ENCODE measurements around the gene NEDD4L. TPM values are rescaled to one million over a fixed set of nuclear protein-coding genes. Genes with fewer than 3 reads are reported as not detected.

NEDD4L gene
- total RNA-seq, 1 donor from 2014 or later: 55.3 TPM

GRCh38 chr18:58186258-58186948 is 142.4 kb downstream of the NEDD4L start:
- DNase-seq: no peak

GRCh38 chr18:58187674-58188073 is 143.6 kb downstream of the NEDD4L start:
- DNase-seq: no peak

- peak; percentile 46 for DNase-seq
Measured at GRCh38 chr18:58188996-58189395, 145.0 kb downstream of the NEDD4L start.

- DNase-seq: no peak
Measured at GRCh38 chr18:58190842-58191530, 147.0 kb downstream of the NEDD4L start.

- DNase-seq: no peak
Measured at GRCh38 chr18:58191626-58192025, 147.6 kb downstream of the NEDD4L start.

- no peak for DNase-seq
Measured at GRCh38 chr18:58192519-58192918, 148.5 kb downstream of the NEDD4L start.

- peak; percentile 68 for DNase-seq
Measured at GRCh38 chr18:58194028-58194427, 150.0 kb downstream of the NEDD4L start.

- DNase-seq: peak; percentile 44
Measured at GRCh38 chr18:58195278-58195765, 151.3 kb downstream of the NEDD4L start.

GRCh38 chr18:58196164-58196563 is 152.1 kb downstream of the NEDD4L start:
- DNase-seq: no peak

GRCh38 chr18:58196881-58197872 is 153.2 kb downstream of the NEDD4L start:
- DNase-seq: peak; percentile 73

GRCh38 chr18:58201268-58201667 is 157.2 kb downstream of the NEDD4L start:
- DNase-seq: no peak

GRCh38 chr18:58201733-58202730 is 158.0 kb downstream of the NEDD4L start:
- no peak for DNase-seq

- no peak for DNase-seq
Measured at GRCh38 chr18:58204776-58205442, 160.9 kb downstream of the NEDD4L start.

GRCh38 chr18:58205443-58206160 is 161.6 kb downstream of the NEDD4L start:
- DNase-seq: peak; percentile 65

GRCh38 chr18:58207520-58208152 is 163.6 kb downstream of the NEDD4L start:
- no peak for DNase-seq

- no peak for DNase-seq
Measured at GRCh38 chr18:58208207-58208932, 164.3 kb downstream of the NEDD4L start.

- no peak for DNase-seq
Measured at GRCh38 chr18:58209326-58209725, 165.3 kb downstream of the NEDD4L start.

GRCh38 chr18:58211510-58211909 is 167.5 kb downstream of the NEDD4L start:
- DNase-seq: no peak

GRCh38 chr18:58212274-58212673 is 168.2 kb downstream of the NEDD4L start:
- DNase-seq: no peak
